Neuronal stem cell (in vitro differentiated cells): ENCODE results near the gene FBXW5.

ENCODE experiments used
- DNase-seq: peaks from one replicate; pipeline ENCODE4 v3.0.0-alpha.2; 2013; ENCODE audit warnings: low spot score
- H2AFZ ChIP-seq: one replicate; pipeline ENCODE4 v1.6.1; 2013; ENCODE audit warnings: mild to moderate bottlenecking, low read length, inconsistent platforms
- H2AK5ac ChIP-seq: 2 replicates; pipeline ENCODE4 v1.6.1; 2013; ENCODE audit warnings: low read depth, mild to moderate bottlenecking, inconsistent platforms, low read length, moderate library complexity, mixed read lengths
- H2BK120ac ChIP-seq: 2 replicates; pipeline ENCODE4 v1.6.1; 2013; ENCODE audit warnings: low read depth, mild to moderate bottlenecking, inconsistent platforms, low read length, moderate library complexity, mixed read lengths
- H2BK12ac ChIP-seq: one replicate; pipeline ENCODE4 v1.6.1; 2013; ENCODE audit warnings: low read length, inconsistent platforms
- H2BK15ac ChIP-seq: 2 replicates; pipeline ENCODE4 v1.6.1; 2013; ENCODE audit warnings: mild to moderate bottlenecking, low read length, inconsistent platforms, mixed read lengths
- H2BK5ac ChIP-seq: one replicate; pipeline ENCODE4 v1.6.1; 2013; ENCODE audit warnings: inconsistent platforms, mild to moderate bottlenecking, low read length, moderate library complexity
- H3K14ac ChIP-seq: one replicate; pipeline ENCODE4 v1.6.1; 2013; ENCODE audit warnings: low read length, inconsistent platforms
- H3K18ac ChIP-seq: 2 replicates; pipeline ENCODE4 v1.6.1; 2013; ENCODE audit warnings: low read length, inconsistent platforms
- H3K23ac ChIP-seq: 2 replicates; pipeline ENCODE4 v1.6.1; 2013; ENCODE audit warnings: low read depth, mild to moderate bottlenecking, mixed read lengths, low read length, inconsistent platforms; ENCODE audit not compliant: poor library complexity
- H3K27ac ChIP-seq: replicated peaks from 3 replicates; pipeline ENCODE4 v1.5.1; 2013; ENCODE audit warnings: low read length, inconsistent platforms
- H3K27me3 ChIP-seq, 3 experiments: 2 replicates each; pipeline ENCODE4 v1.6.1; 2013; ENCODE audit warnings: low read length in 3 of 3, mild to moderate bottlenecking in 2 of 3, inconsistent platforms in 1 of 3, low read depth in 1 of 3, mixed read lengths in 1 of 3, moderate library complexity in 1 of 3; ENCODE audit not compliant: control insufficient read depth in 3 of 3, insufficient read depth in 3 of 3
- H3K36me3 ChIP-seq, 2 donors: replicated peaks in 1 of 2; 2 replicates each; pipeline ENCODE4 v1.6.1; 2013; ENCODE audit warnings: low read length in 2 of 2; ENCODE audit not compliant: control insufficient read depth in 2 of 2, insufficient read depth in 2 of 2
- H3K4ac ChIP-seq: 2 replicates; pipeline ENCODE4 v1.6.1; 2013; ENCODE audit warnings: inconsistent platforms, mild to moderate bottlenecking, low read length, moderate library complexity
- H3K4me1 ChIP-seq, 2 donors: 1 replicate in 1 of 2; 2 replicates in 1 of 2; pipeline ENCODE4 v1.6.1; 2013; ENCODE audit warnings: low read length in 2 of 2, low read depth in 1 of 2; ENCODE audit not compliant: control insufficient read depth in 2 of 2, insufficient read depth in 1 of 2
- H3K4me2 ChIP-seq: one replicate; pipeline ENCODE4 v1.6.1; 2013; ENCODE audit warnings: mild to moderate bottlenecking, low read length, inconsistent platforms; ENCODE audit not compliant: insufficient read depth, poor library complexity, severe bottlenecking
- H3K4me3 ChIP-seq, 2 donors: 2 replicates each; pipeline ENCODE4 v1.5.1; 2013; ENCODE audit warnings: low read length in 2 of 2, mild to moderate bottlenecking in 2 of 2, inconsistent platforms in 1 of 2, moderate library complexity in 1 of 2
- H3K79me1 ChIP-seq: one replicate; pipeline ENCODE4 v1.6.1; 2013; ENCODE audit warnings: low read depth, mild to moderate bottlenecking, inconsistent platforms, low read length, moderate library complexity
- H3K9ac ChIP-seq: one replicate; pipeline ENCODE4 v1.6.1; 2013; ENCODE audit warnings: mild to moderate bottlenecking, low read depth, low read length, inconsistent platforms; ENCODE audit not compliant: poor library complexity
- H3K9me3 ChIP-seq, 2 donors: replicated peaks in 1 of 2; 2 replicates each; pipeline versions ENCODE3 to v1.6.1; 2013; ENCODE audit warnings: low read length in 2 of 2, mild to moderate bottlenecking in 2 of 2, inconsistent platforms in 1 of 2, low read depth in 1 of 2, mixed read lengths in 1 of 2, moderate library complexity in 1 of 2; ENCODE audit not compliant: control insufficient read depth in 2 of 2, insufficient read depth in 1 of 2
- H4K8ac ChIP-seq: one replicate; pipeline ENCODE4 v1.6.1; 2013; ENCODE audit warnings: low read depth, mild to moderate bottlenecking, inconsistent platforms, low read length, moderate library complexity
- H4K91ac ChIP-seq: one replicate; pipeline ENCODE4 v1.6.1; 2013; ENCODE audit warnings: low read length, low read depth, mild to moderate bottlenecking, inconsistent platforms; ENCODE audit not compliant: poor library complexity
- WGBS, 2 donors: extraction: QIAGEN DNeasy Blood & Tissue Kit; methylation state at CpG; one replicate each; pipeline ENCODE4 v1.1.7; 2013; ENCODE audit warnings: missing lambda C conversion rate in 2 of 2, mixed read lengths in 1 of 2; ENCODE audit not compliant: insufficient read length in 2 of 2, insufficient replicate concordance in 1 of 2; ENCODE audit errors: extremely low coverage in 2 of 2; 5-methylcytosine and 5-hydroxymethylcytosine counted together

The FBXW5 gene

DNA sequence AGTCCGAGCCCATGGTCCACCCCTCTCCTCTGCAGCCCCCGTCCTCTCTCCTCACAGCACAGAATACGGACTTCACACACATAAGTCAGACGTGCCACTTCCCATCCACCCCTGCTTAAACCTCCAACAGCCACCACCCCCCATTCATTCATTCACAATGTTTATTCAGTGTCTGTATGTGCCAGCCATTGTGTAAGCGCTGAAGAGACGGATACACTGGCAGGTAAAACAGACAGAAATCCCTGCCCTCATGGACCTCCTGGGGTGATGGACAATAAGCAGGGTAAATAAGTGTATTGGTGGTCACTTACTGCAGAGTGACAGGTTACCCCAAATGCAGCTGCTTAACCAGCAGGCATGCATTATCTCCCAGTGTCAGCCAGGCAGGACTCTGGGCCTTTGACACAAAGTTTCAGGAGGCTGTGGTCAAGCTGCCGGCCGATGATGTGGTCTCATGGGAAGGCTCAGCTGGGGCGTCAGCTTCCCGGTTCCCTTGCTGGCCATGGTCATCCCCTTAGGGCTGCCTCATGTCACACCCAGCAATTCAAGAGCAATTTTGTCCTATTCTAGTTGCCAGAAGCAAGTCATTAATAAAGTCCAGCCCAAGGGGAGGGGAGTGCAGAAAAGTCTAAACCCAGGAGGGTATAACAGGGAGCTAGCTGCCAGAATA is 45.8 kb upstream of the FBXW5 start:
- no peak for DNase-seq
- no CpG with 5 or more reads among the region's 10 CpGs for WGBS, 2 donors

DNA sequence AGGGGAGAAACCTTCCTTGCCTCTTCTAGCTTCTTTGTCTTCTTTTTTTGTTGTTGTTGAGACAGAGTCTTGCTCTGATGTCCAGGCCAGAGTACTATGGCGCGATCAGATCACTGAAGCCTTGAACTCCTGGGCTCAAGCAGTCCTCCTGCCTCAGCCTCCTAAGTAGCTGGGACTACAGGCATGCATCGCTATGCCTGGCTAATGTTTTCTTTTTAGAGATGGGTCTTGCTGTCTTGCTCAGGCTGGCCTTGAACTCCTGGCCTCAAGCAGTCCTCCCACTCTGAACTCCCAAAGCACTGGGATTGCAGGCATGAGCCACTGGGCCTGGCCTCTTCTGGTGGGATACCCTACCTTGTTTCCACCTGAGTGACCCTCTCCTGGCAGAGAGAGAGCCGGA is 44.3 kb upstream of the FBXW5 start:
- H2BK120ac ChIP-seq = no peak overlapping the region
- H3K23ac ChIP-seq = no peak overlapping the region
- peaks cover 4 to 8% of the 10 kb centered on the region in 2 donors for H3K4me1 ChIP-seq
- no peak overlapping the region for H3K4me2 ChIP-seq
- H3K79me1 ChIP-seq = peaks cover 7% of the 10 kb centered on the region
- H3K27ac ChIP-seq = no peak overlapping the region
- H3K4ac ChIP-seq = no peak overlapping the region
- H4K91ac ChIP-seq = no peak overlapping the region
- H3K14ac ChIP-seq = no peak overlapping the region
- H2BK12ac ChIP-seq = no peak overlapping the region
- no peak overlapping the region for H2BK15ac ChIP-seq
- no peak overlapping the region for H3K18ac ChIP-seq
- DNase-seq = no peak
- no peak overlapping the region for H2AFZ ChIP-seq
- H3K4me3 ChIP-seq = no peak overlapping the region
- H2AK5ac ChIP-seq = no peak overlapping the region
- peaks cover 3 to 8% of the 10 kb centered on the region in 2 donors for H3K36me3 ChIP-seq
- H4K8ac ChIP-seq = no peak overlapping the region
- WGBS, 2 donors = no CpG with 5 or more reads among the region's 4 CpGs
- H2BK5ac ChIP-seq = no peak overlapping the region
- H3K27me3 ChIP-seq = peaks cover 3 to 29% (median 4%) of the 10 kb centered on the region in 3 experiments
- H3K9me3 ChIP-seq = peaks cover 8 to 13% of the 10 kb centered on the region in 2 donors
- no peak overlapping the region for H3K9ac ChIP-seq

More for the DNA sequence above, 45.8 kb upstream of the FBXW5 start:
- no peak overlapping the region for H4K8ac ChIP-seq
- H3K4me2 ChIP-seq = no peak overlapping the region
- peaks cover 0 to 14% (median 2%) of the 10 kb centered on the region in 3 experiments for H3K27me3 ChIP-seq
- no peak overlapping the region for H3K4ac ChIP-seq
- peaks cover 8% of the 10 kb centered on the region for H3K79me1 ChIP-seq
- H3K14ac ChIP-seq = no peak overlapping the region
- H3K9ac ChIP-seq = no peak overlapping the region
- H3K36me3 ChIP-seq = peaks cover 6 to 15% of the 10 kb centered on the region in 2 donors
- no peak overlapping the region for H3K27ac ChIP-seq
- no peak overlapping the region for H3K18ac ChIP-seq
- no peak overlapping the region for H4K91ac ChIP-seq
- H3K4me3 ChIP-seq = no peak overlapping the region
- no peak overlapping the region for H2BK120ac ChIP-seq
- H2AK5ac ChIP-seq = no peak overlapping the region
- no peak overlapping the region for H2BK12ac ChIP-seq
- H2BK5ac ChIP-seq = no peak overlapping the region
- H2AFZ ChIP-seq = peak overlapping the region; percentile 16
- peaks cover 8 to 13% of the 10 kb centered on the region in 2 donors for H3K9me3 ChIP-seq
- no peak overlapping the region for H2BK15ac ChIP-seq
- H3K23ac ChIP-seq = no peak overlapping the region
- peaks cover 4 to 8% of the 10 kb centered on the region in 2 donors for H3K4me1 ChIP-seq

DNA sequence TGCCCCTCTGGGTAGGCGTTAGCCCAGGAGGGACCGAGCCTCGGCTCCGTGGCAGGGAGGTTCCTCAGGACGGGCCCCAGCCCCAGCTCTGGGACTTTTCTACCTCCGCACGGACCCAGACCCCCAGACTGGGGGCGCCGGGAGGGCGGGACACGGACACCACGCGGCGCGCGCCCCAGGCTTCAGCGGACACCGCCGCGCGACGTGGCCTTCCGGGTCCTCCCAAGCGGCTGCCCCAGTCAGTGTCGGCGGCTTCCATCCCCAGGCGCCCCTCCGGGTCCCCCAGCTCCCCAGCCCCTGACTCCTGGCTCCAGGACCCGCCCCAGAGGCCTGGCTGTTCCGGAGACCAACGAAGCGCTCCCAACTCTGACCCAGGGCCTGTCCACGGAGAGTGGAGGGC is 41.3 kb upstream of the FBXW5 start:
- peak overlapping the region; percentile 31 for H2BK12ac ChIP-seq
- no peak overlapping the region for H2BK5ac ChIP-seq
- H3K4me1 ChIP-seq = peaks cover 0 to 2% of the 10 kb centered on the region in 2 donors
- no peak overlapping the region for H2AFZ ChIP-seq
- H3K4me3 ChIP-seq = no peak overlapping the region
- H3K36me3 ChIP-seq = no peaks in the 10 kb centered on the region
- H3K9me3 ChIP-seq = peaks cover 5 to 7% of the 10 kb centered on the region in 2 donors
- peak overlapping the region; percentile 97 for H3K18ac ChIP-seq
- no peak overlapping the region for H3K27ac ChIP-seq
- H3K4ac ChIP-seq = no peak overlapping the region
- H3K23ac ChIP-seq = no peak overlapping the region
- H3K14ac ChIP-seq = peak overlapping the region; percentile 91
- H2BK15ac ChIP-seq = peak overlapping the region; percentile 39
- no peak overlapping the region for H4K8ac ChIP-seq
- no CpG with 5 or more reads among the region's 33 CpGs for WGBS, 2 donors
- H3K4me2 ChIP-seq = peak overlapping the region; percentile 88
- no peak overlapping the region for H3K9ac ChIP-seq
- no peak overlapping the region for H4K91ac ChIP-seq
- H2BK120ac ChIP-seq = no peak overlapping the region
- DNase-seq = no peak
- H2AK5ac ChIP-seq = peak overlapping the region; percentile 14
- H3K79me1 ChIP-seq = no peaks in the 10 kb centered on the region
- H3K27me3 ChIP-seq = peaks cover 4 to 36% (median 30%) of the 10 kb centered on the region in 3 experiments

DNA sequence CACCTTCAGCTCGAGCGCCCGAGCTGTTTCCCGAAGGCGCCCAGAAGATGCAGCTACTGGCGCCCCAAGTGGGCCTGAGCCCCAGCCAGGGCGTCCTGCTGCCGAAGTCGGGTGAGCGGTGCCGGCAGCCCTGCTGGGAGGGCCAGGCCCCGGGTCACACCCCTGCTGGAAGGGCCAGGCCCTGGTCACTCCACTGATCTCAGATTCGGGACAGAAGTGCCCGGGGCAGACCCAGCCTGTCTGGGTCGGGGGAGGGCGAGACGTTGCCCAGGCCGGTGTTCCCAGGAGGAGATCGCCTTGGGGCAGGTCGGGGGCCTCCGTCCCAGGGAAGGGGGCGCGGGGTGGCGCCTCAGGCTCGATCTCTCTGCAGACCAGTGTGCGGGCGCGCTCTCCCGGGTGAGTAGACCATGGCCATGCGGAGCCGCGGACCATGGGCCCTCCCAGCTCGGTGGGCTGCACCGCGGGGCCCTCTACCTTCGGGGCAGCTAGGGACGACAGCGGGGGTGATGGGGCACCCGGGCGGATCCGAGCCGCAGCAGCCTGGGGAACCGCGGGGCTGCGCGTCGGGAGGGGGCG is 40.6 kb upstream of the FBXW5 start:
- H2BK12ac ChIP-seq = peak overlapping the region; percentile 84

More for the DNA sequence above, 40.6 kb upstream of the FBXW5 start:
- peak overlapping the region; percentile 87 for H2BK5ac ChIP-seq
- H3K4me2 ChIP-seq = peak overlapping the region; percentile 88
- peak overlapping the region; percentile 67 for H3K14ac ChIP-seq
- peak overlapping the region; percentile 97 for H3K18ac ChIP-seq
- peak overlapping the region in 1 of 2 donors; percentile 62 for H3K4me3 ChIP-seq
- peak overlapping the region; percentile 2 for H3K23ac ChIP-seq
- peaks cover 0 to under 1% of the 10 kb centered on the region in 2 donors for H3K9me3 ChIP-seq
- H4K8ac ChIP-seq = peak overlapping the region; percentile 43
- peaks cover 0 to 2% of the 10 kb centered on the region in 2 donors for H3K4me1 ChIP-seq
- no peak overlapping the region for H2BK120ac ChIP-seq
- H3K4ac ChIP-seq = peak overlapping the region; percentile 23
- WGBS, 2 donors = no CpG with 5 or more reads among the region's 48 CpGs
- peak overlapping the region; percentile 94 for H2BK15ac ChIP-seq
- no peak overlapping the region for H2AFZ ChIP-seq
- DNase-seq = no peak
- peaks cover 4 to 37% (median 36%) of the 10 kb centered on the region in 3 experiments for H3K27me3 ChIP-seq
- no peaks in the 10 kb centered on the region for H3K79me1 ChIP-seq
- H3K36me3 ChIP-seq = no peaks in the 10 kb centered on the region
- H3K27ac ChIP-seq = no peak overlapping the region
- peak overlapping the region; percentile 47 for H2AK5ac ChIP-seq
- H4K91ac ChIP-seq = no peak overlapping the region
- peak overlapping the region; percentile 81 for H3K9ac ChIP-seq
